Aorta (tissue), 5 donors: ENCODE measurements around the gene SDHA. TPM values are rescaled to one million over a fixed set of nuclear protein-coding genes. Genes with fewer than 3 reads are reported as not detected.

ENCODE experiments used
- ATAC-seq: fragments of 200-7000 bp; cut with Tn5 transposase; one replicate; pipeline ENCODE4 v1.9.1; 2022; ENCODE audit warnings: moderate library complexity; ENCODE audit not compliant: low FRiP score
- DNase-seq, 2 donors: peaks; one replicate each; pipeline ENCODE4 v3.0.0-alpha.2; 2020
- H3K27ac ChIP-seq, 2 donors: one replicate each; pipeline ENCODE4 v1.5.1; 2013; ENCODE audit warnings: low read length in 2 of 2, mild to moderate bottlenecking in 2 of 2, moderate library complexity in 2 of 2, control low read depth in 1 of 2, inconsistent platforms in 1 of 2, low read depth in 1 of 2
- H3K27me3 ChIP-seq, 2 donors: one replicate each; pipeline ENCODE4 v1.6.1; 2013; ENCODE audit warnings: control low read depth in 1 of 2, low read length in 1 of 2, mild to moderate bottlenecking in 1 of 2, moderate library complexity in 1 of 2; ENCODE audit not compliant: insufficient read depth in 2 of 2, control insufficient read depth in 1 of 2
- H3K36me3 ChIP-seq, 2 donors: one replicate each; pipeline ENCODE4 v1.6.1; 2013; ENCODE audit warnings: control low read depth in 1 of 2, low read length in 1 of 2, mild to moderate bottlenecking in 1 of 2; ENCODE audit not compliant: insufficient read depth in 2 of 2, control insufficient read depth in 1 of 2
- H3K4me1 ChIP-seq, 2 donors: one replicate each; pipeline ENCODE4 v1.6.1; 2013; ENCODE audit warnings: low read length in 2 of 2, control low read depth in 1 of 2, mild to moderate bottlenecking in 1 of 2, moderate library complexity in 1 of 2; ENCODE audit not compliant: insufficient read depth in 2 of 2, control insufficient read depth in 1 of 2
- H3K4me3 ChIP-seq, 2 donors: one replicate each; pipeline ENCODE4 v1.5.1; 2013; ENCODE audit warnings: low read length in 2 of 2, control low read depth in 1 of 2, mild to moderate bottlenecking in 1 of 2
- H3K9me3 ChIP-seq: one replicate; pipeline ENCODE4 v1.6.1; 2013; ENCODE audit warnings: mild to moderate bottlenecking, low read length; ENCODE audit not compliant: control insufficient read depth
- WGBS, 2 donors: extraction: QIAGEN DNeasy Blood & Tissue Kit; methylation state at CpG; one replicate each; pipeline ENCODE4 v1.1.7; 2013; 5-methylcytosine and 5-hydroxymethylcytosine counted together
- intact Hi-C, 2 donors: fragments of 100-400 bp; cut with DNase I; formaldehyde crosslinking; loops; one replicate each; pipeline versions ENCODE4 v1.14.2 to v1.15.0; 2022
- polyA plus RNA-seq, 2 donors: library from polyadenylated mRNA; stranded (reverse); fragments of 200-250 nt; gene quantifications; one replicate each; pipeline ENCODE4 v1.2.3, GENCODE V29; 2013
- total RNA-seq, 2 donors: library from RNA; stranded (reverse); fragmentation: NEBNext Ultra II Directional; extraction: Animal tissue kit (Norgen Biotek cat#: 25700); gene quantifications; one replicate each; pipeline ENCODE4 v1.2.1, GENCODE V29; 2021
- donor health status: healthy with polysubstance abuse.
- donor health status: Bipolar disorder and iron deficiency.
- donor health status: DM: no; HTN: no; CAD: no.
- donor health status: DM: no; HTN: no; CAD: no.
- donor health status: DM: yes; HTN: yes; CAD: no.

The SDHA gene
- total and polyA plus RNA-seq, 4 donors = 61.9 to 89.4 (median 74.9) TPM

GRCh38 chr5:188488-189481 is 29.3 kb upstream of the SDHA start:
- no peaks in the 10 kb centered on the region for H3K9me3 ChIP-seq
- H3K27ac ChIP-seq = no peak overlapping the region
- no peak overlapping the region for H3K4me3 ChIP-seq
- DNase-seq (peak; percentile 90 to 96), ATAC-seq (peak; percentile 86)
- 37 to 42% methylated on average over 37 of the region's 37 CpGs for WGBS, 2 donors
- H3K36me3 ChIP-seq = no peaks in the 10 kb centered on the region
- no peaks in the 10 kb centered on the region for H3K4me1 ChIP-seq
- no peaks in the 10 kb centered on the region for H3K27me3 ChIP-seq
- intact Hi-C loops = no loop called here

GRCh38 chr5:189486-189885 is 28.6 kb upstream of the SDHA start:
- no peak overlapping the region for H3K27ac ChIP-seq
- DNase-seq (peak in 1 of 2 donors; percentile 35), ATAC-seq (no peak)
- no peak overlapping the region for H3K4me3 ChIP-seq
- no peaks in the 10 kb centered on the region for H3K4me1 ChIP-seq
- no peaks in the 10 kb centered on the region for H3K27me3 ChIP-seq
- intact Hi-C loops = no loop called here
- H3K36me3 ChIP-seq = no peaks in the 10 kb centered on the region
- WGBS, 2 donors = 84 to 97% methylated on average over 10 of the region's 10 CpGs
- no peaks in the 10 kb centered on the region for H3K9me3 ChIP-seq

GRCh38 chr5:189976-190365 is 28.1 kb upstream of the SDHA start:
- Histone ChIP-seq H3K27ac (no peak overlapping the region), H3K9me3 (no peaks in the 10 kb centered on the region), H3K4me1 (no peaks in the 10 kb centered on the region), H3K36me3 (no peaks in the 10 kb centered on the region), H3K4me3 (no peak overlapping the region), H3K27me3 (no peaks in the 10 kb centered on the region)
- intact Hi-C loops = no loop called here
- ATAC-seq = no peak
- WGBS, 2 donors = 71 to 78% methylated on average over 11 of the region's 11 CpGs
- DNase-seq = peak; percentile 42 to 64

- no peak overlapping the region for H3K4me3 ChIP-seq
- ATAC-seq (no peak), DNase-seq (peak in 1 of 2 donors; percentile 75)
- H3K27me3 ChIP-seq = no peaks in the 10 kb centered on the region
- 36% methylated on average over 16 of the region's 16 CpGs for WGBS, 2 donors
- no peak overlapping the region for H3K27ac ChIP-seq
- no peaks in the 10 kb centered on the region for H3K4me1 ChIP-seq
- intact Hi-C loops = no loop called here
- no peaks in the 10 kb centered on the region for H3K9me3 ChIP-seq
- no peaks in the 10 kb centered on the region for H3K36me3 ChIP-seq
Observed at GRCh38 chr5:190366-191035, 27.6 kb upstream of the SDHA start.

GRCh38 chr5:191036-191948 is 26.8 kb upstream of the SDHA start, which contains the start of gene LRRC14B:
LRRC14B (plus strand) TSS chr5:191495; CDS start chr5:191539, 44 bp downstream.
- intact Hi-C loops = no loop called here
- Histone ChIP-seq H3K9me3 (no peaks in the 10 kb centered on the region), H3K27ac (no peak within 1 kb of the TSS), H3K4me1 (no peaks in the 10 kb centered on the region), H3K4me3 (no peak within 1 kb of the TSS), H3K36me3 (no peaks in the 10 kb centered on the region), H3K27me3 (no peaks in the 10 kb centered on the region)
- WGBS, 2 donors = 12 to 14% methylated on average over 56 of the region's 56 CpGs
- ATAC-seq (peak; percentile 45), DNase-seq (peak; percentile 57 to 73)

GRCh38 chr5:191949-192690 is 26.0 kb upstream of the SDHA start:
- H3K4me1 ChIP-seq = no peaks in the 10 kb centered on the region
- H3K9me3 ChIP-seq = no peaks in the 10 kb centered on the region
- DNase-seq = peak; percentile 38 to 47
- no peak for ATAC-seq
- no peaks in the 10 kb centered on the region for H3K36me3 ChIP-seq
- intact Hi-C loops = no loop called here
- no peaks in the 10 kb centered on the region for H3K27me3 ChIP-seq
- H3K4me3 ChIP-seq = no peak overlapping the region
- 88 to 91% methylated on average over 45 to 46 of the region's 46 CpGs for WGBS, 2 donors
- H3K27ac ChIP-seq = no peak overlapping the region

- peak in 1 of 2 donors; percentile 24 for DNase-seq
- H3K27ac ChIP-seq = no peak overlapping the region
- no peak overlapping the region for H3K4me3 ChIP-seq
- no peak for ATAC-seq
- no peaks in the 10 kb centered on the region for H3K4me1 ChIP-seq
- no peaks in the 10 kb centered on the region for H3K27me3 ChIP-seq
- WGBS, 2 donors = 84 to 85% methylated on average over 9 of the region's 9 CpGs
- H3K36me3 ChIP-seq = no peaks in the 10 kb centered on the region
- no peaks in the 10 kb centered on the region for H3K9me3 ChIP-seq
- intact Hi-C loops = no loop called here
Observed at GRCh38 chr5:192691-192969, 25.5 kb upstream of the SDHA start.
